Calu3 (cell line): ENCODE results near the gene CA9. TPM values are rescaled to one million over a fixed set of nuclear protein-coding genes. Genes with fewer than 3 reads are reported as not detected.

Experiments
- BruUV-seq: library from RNA; stranded (reverse); fragments of 400-500 nt; replicated peaks from 2 replicates; lab custom pipeline; 2021; lab: Mats Ljungman, UMichigan
- CTCF ChIA-PET: fragments of 300-600 bp; sonication (Branson Sonifier 250); formaldehyde crosslinking; loops from one replicate; lab custom pipeline; 2022; ENCODE audit warnings: antibody characterized with exemption; lab: Charles Lee
- DNase-seq: peaks from one replicate; pipeline ENCODE4 v3.0.0; 2022
- H3K27ac Mint-ChIP-seq: one replicate; pipeline ENCODE4 v1.8.0; 2022; ENCODE audit warnings: mixed read lengths; ENCODE audit not compliant: unreplicated experiment
- H3K27me3 Mint-ChIP-seq: one replicate; pipeline ENCODE4 v1.8.0; 2022; ENCODE audit warnings: mixed read lengths; ENCODE audit not compliant: unreplicated experiment
- H3K36me3 Mint-ChIP-seq: one replicate; pipeline ENCODE4 v1.8.0; 2022; ENCODE audit warnings: mild to moderate bottlenecking, moderate library complexity, mixed read lengths; ENCODE audit not compliant: insufficient read depth, unreplicated experiment
- H3K4me1 Mint-ChIP-seq: one replicate; pipeline ENCODE4 v1.8.0; 2022; ENCODE audit warnings: mild to moderate bottlenecking, low read depth, mixed read lengths; ENCODE audit not compliant: unreplicated experiment
- H3K4me3 Mint-ChIP-seq: one replicate; pipeline ENCODE4 v1.8.0; 2022; ENCODE audit warnings: mild to moderate bottlenecking, low read depth, moderate library complexity, mixed read lengths; ENCODE audit not compliant: unreplicated experiment
- H3K9me3 Mint-ChIP-seq: one replicate; pipeline ENCODE4 v1.8.0; 2022; ENCODE audit warnings: low read depth, mixed read lengths; ENCODE audit not compliant: unreplicated experiment
- CTCF ChIP-seq: fragments of 200-600 bp; IDR thresholded peaks from one replicate; pipeline ENCODE4 v1.8.0; 2022; ENCODE audit warnings: antibody characterized with exemption; ENCODE audit not compliant: unreplicated experiment
- intact Hi-C: fragments of 100-400 bp; cut with micrococcal nuclease; formaldehyde crosslinking; loops from one replicate; pipeline ENCODE4 v1.10.0; 2022; ENCODE audit not compliant: unreplicated experiment
- total RNA-seq: library from RNA; stranded (reverse); gene quantifications from 2 replicates; pipeline ENCODE4 v1.2.3, GENCODE V29; 2022

The CA9 gene
- total RNA-seq, 1 experiment from 2014 or later, result 0.64 TPM

- intact Hi-C loops, result no loop called here
- peaks cover 12% of the 10 kb centered on the region for H3K36me3 Mint-ChIP-seq
- CTCF ChIA-PET, result interaction anchor here (0.6 to 1.6 kb wide), 8 partner anchors 11 to 887 kb away, joined by 3 to 7 read pairs (median 5); partner anchors contain the start of genes CCDC107, CREB3, RMRP and TLN1
- H3K9me3 Mint-ChIP-seq, result no peaks in the 10 kb centered on the region
- peaks cover 12% of the 10 kb centered on the region for H3K4me1 Mint-ChIP-seq
- peaks cover 22% of the 10 kb centered on the region for H3K27me3 Mint-ChIP-seq
- TF ChIP-seq CTCF, result peak; percentile 70
- H3K4me3 Mint-ChIP-seq, result peak overlapping the region; percentile 84
- DNase-seq, result peak; percentile 89
- no TSS peak for BruUV-seq
- H3K27ac Mint-ChIP-seq, result peak overlapping the region; percentile 89
Measured at GRCh38 chr9:35646533-35647265, 27.0 kb upstream of the CA9 start.

- no peak for TF ChIP-seq CTCF
- intact Hi-C loops, result no loop called here
- H3K9me3 Mint-ChIP-seq, result no peaks in the 10 kb centered on the region
- BruUV-seq, result no TSS peak
- peaks cover 22% of the 10 kb centered on the region for H3K27me3 Mint-ChIP-seq
- no peak overlapping the region for H3K27ac Mint-ChIP-seq
- CTCF ChIA-PET, result interaction anchor here (1.1 kb wide), 1 partner anchor 15 kb away, joined by 3 read pairs; the partner anchor contains the start of gene ARHGEF39
- peaks cover 12% of the 10 kb centered on the region for H3K4me1 Mint-ChIP-seq
- no peak overlapping the region for H3K4me3 Mint-ChIP-seq
- no peak for DNase-seq
- H3K36me3 Mint-ChIP-seq, result peaks cover 12% of the 10 kb centered on the region
Measured at GRCh38 chr9:35649431-35650340, 24.0 kb upstream of the CA9 start.

- Mint-ChIP-seq H3K36me3 (peaks cover 12% of the 10 kb centered on the region), H3K27ac (no peak within 1 kb of the TSS), H3K27me3 (peaks cover 22% of the 10 kb centered on the region), H3K9me3 (no peaks in the 10 kb centered on the region), H3K4me1 (peaks cover 12% of the 10 kb centered on the region), H3K4me3 (no peak within 1 kb of the TSS)
- intact Hi-C loops, result no loop called here
- DNase-seq, result no peak
- CTCF ChIA-PET, result no interaction called here
- BruUV-seq, result no TSS peak
- no peak for TF ChIP-seq CTCF
Measured at GRCh38 chr9:35650341-35651158, 23.2 kb upstream of the CA9 start, which contains the start of gene SIT1. TSS of gene SIT1 (minus strand) at chr9:35650931. CDS start at chr9:35650853, 78 bp downstream.
